ENCODE results near the gene DVL2.

- no peak for TF ChIP-seq CTCF (IDR thresholded peaks at IDR 0.05)
- TF ChIP-seq POLR2AphosphoS5 (IDR thresholded peaks at IDR 0.05) = no peak
Observed at GRCh38 chr17:7232114-7232513, 2.2 kb downstream of the DVL2 start.
